HCT116 (cell line): Measurements from ENCODE around the gene SLC25A28. TPM values are rescaled to one million over a fixed set of nuclear protein-coding genes. Genes with fewer than 3 reads are reported as not detected.

Source experiments
- ATAC-seq: fragments of 200-7000 bp; cut with Tn5 transposase; 2 replicates; pipeline ENCODE4 v1.9.1; 2020; ENCODE audit warnings: mild to moderate bottlenecking, moderate library complexity
- BruUV-seq: library from RNA; stranded (reverse); fragments of 400-500 nt; replicated peaks from 2 replicates; lab custom pipeline; 2021; lab: Mats Ljungman, UMichigan
- CTCF ChIA-PET: fragments of 300-600 bp; sonication (Branson Sonifier 250); formaldehyde crosslinking; loops from one replicate; lab custom pipeline; 2021; ENCODE audit warnings: antibody characterized with exemption; lab: Charles Lee
- POLR2A ChIA-PET: fragments of 300-600, 350-600 bp; sonication (Branson Sonifier 250); formaldehyde crosslinking; loops from one replicate; lab custom pipeline; 2021; ENCODE audit warnings: antibody characterized with exemption; lab: Charles Lee
- RAD21 ChIA-PET, 2 experiments: fragments of 300-600 bp; sonication (Branson Sonifier 250); formaldehyde crosslinking; loops; one replicate each; lab custom pipeline; 2023; ENCODE audit warnings: low total read pairs in 2 of 2; ENCODE audit not compliant: uncharacterized antibody in 2 of 2, unreplicated experiment in 2 of 2, low non-redundant PET in 1 of 2; lab: Charles Lee
- DNase-seq: peaks from one replicate; pipeline ENCODE4 v3.0.0-alpha.2; 2010; ENCODE audit warnings: low read depth, low spot score
- H2AFZ ChIP-seq: fragments of 200-600 bp; shearing (Covaris generic), sonication (generic); 2 replicates; pipeline ENCODE4 v1.6.1; 2017; ENCODE audit warnings: low read depth, mixed run types, mixed read lengths, antibody characterized with exemption, low read length; ENCODE audit not compliant: poor library complexity, severe bottlenecking
- H3K27ac ChIP-seq: 2 replicates; pipeline ENCODE4 v1.5.1; 2012; ENCODE audit warnings: low read depth, low read length
- H3K27me3 ChIP-seq: fragments of 200-600 bp; sonication (generic); 2 replicates; pipeline ENCODE4 v1.6.1; 2016; ENCODE audit warnings: mixed run types, low read length, mixed read lengths; ENCODE audit not compliant: insufficient read depth
- H3K36me3 ChIP-seq, 2 experiments: fragments of 200-500 bp in 1 of 2; fragments of 200-600 bp in 1 of 2; sonication (Bioruptor generic) in 1 of 2; sonication (generic) in 1 of 2; 2 replicates each; pipeline versions ENCODE4 v1.5.1 to v1.6.1; 2014 to 2016; ENCODE audit warnings: low read length in 2 of 2, inconsistent platforms in 1 of 2, mixed read lengths in 1 of 2, mixed run types in 1 of 2; ENCODE audit not compliant: insufficient read depth in 2 of 2, control insufficient read depth in 1 of 2
- H3K4me1 ChIP-seq, 2 experiments: fragments of 200-600 bp in 1 of 2; sonication (generic) in 1 of 2; 2 replicates each; pipeline versions ENCODE4 v1.5.1 to v1.6.1; 2012 to 2017; ENCODE audit warnings: low read length in 2 of 2, inconsistent platforms in 1 of 2, mild to moderate bottlenecking in 1 of 2, mixed read lengths in 1 of 2, mixed run types in 1 of 2, moderate library complexity in 1 of 2; ENCODE audit not compliant: insufficient read depth in 2 of 2, control insufficient read depth in 1 of 2
- H3K4me2 ChIP-seq: fragments of 200-600 bp; sonication (generic); 2 replicates; pipeline ENCODE4 v1.6.1; 2017; ENCODE audit warnings: mixed run types, low read length, mixed read lengths
- H3K4me3 ChIP-seq, 2 experiments: fragments of 200-600 bp in 1 of 2; sonication (generic) in 1 of 2; replicated peaks in 1 of 2; 2 replicates each; pipeline ENCODE4 v1.5.1; 2011 to 2016; ENCODE audit warnings: low read length in 2 of 2, control low read depth in 1 of 2, low read depth in 1 of 2, mild to moderate bottlenecking in 1 of 2, mixed read lengths in 1 of 2, mixed run types in 1 of 2
- H3K79me2 ChIP-seq: fragments of 200-600 bp; sonication (generic); 2 replicates; pipeline ENCODE4 v1.6.1; 2017; ENCODE audit warnings: mild to moderate bottlenecking, mixed run types, low read length, moderate library complexity, mixed read lengths; ENCODE audit not compliant: insufficient read depth
- H3K9ac ChIP-seq: fragments of 200-600 bp; sonication (generic); 2 replicates; pipeline ENCODE4 v1.6.1; 2016; ENCODE audit warnings: low read length, mixed read lengths
- H3K9me2 ChIP-seq: fragments of 200-600 bp; sonication (generic), shearing (Covaris generic); 2 replicates; pipeline ENCODE4 v1.6.1; 2017; ENCODE audit warnings: mixed run types, mild to moderate bottlenecking, moderate library complexity; ENCODE audit not compliant: insufficient read depth
- H3K9me3 ChIP-seq, 2 experiments: fragments of 200-500 bp in 1 of 2; fragments of 200-600 bp in 1 of 2; sonication (Bioruptor generic) in 1 of 2; sonication (generic) in 1 of 2; 2 replicates each; pipeline ENCODE4 v1.6.1; 2014 to 2017; ENCODE audit warnings: low read length in 2 of 2, mixed read lengths in 2 of 2, inconsistent platforms in 1 of 2, low read depth in 1 of 2, mild to moderate bottlenecking in 1 of 2, mixed run types in 1 of 2, moderate library complexity in 1 of 2; ENCODE audit not compliant: control insufficient read depth in 1 of 2, insufficient read depth in 1 of 2
- H4K20me1 ChIP-seq: fragments of 200-600 bp; sonication (generic), shearing (Covaris generic); 2 replicates; pipeline ENCODE4 v1.6.1; 2017; ENCODE audit warnings: mixed run types, mild to moderate bottlenecking, moderate library complexity; ENCODE audit not compliant: insufficient read depth
- ATF3 ChIP-seq: IDR thresholded peaks from 2 replicates; pipeline ENCODE4 v1.6.1; 2012
- CBX3 ChIP-seq: IDR thresholded peaks from 2 replicates; pipeline ENCODE4 v1.6.1; 2012; ENCODE audit warnings: low read depth
- CEBPB ChIP-seq: IDR thresholded peaks from 2 replicates; pipeline ENCODE4 v1.6.1; 2012; ENCODE audit warnings: low read depth
- ELF1 ChIP-seq: IDR thresholded peaks from 2 replicates; pipeline ENCODE4 v1.6.1; 2012; ENCODE audit warnings: low read depth, borderline replicate concordance
- EZH2 ChIP-seq: fragments of 200-600 bp; sonication (generic); IDR thresholded peaks from 2 replicates; pipeline ENCODE4 v1.6.1; 2017; ENCODE audit warnings: antibody characterized with exemption, mixed run types
- EZH2phosphoT487 ChIP-seq: fragments of 200-600 bp; IDR thresholded peaks from 2 replicates; pipeline ENCODE4 v1.6.1; 2018; ENCODE audit warnings: antibody characterized with exemption, borderline replicate concordance
- JUND ChIP-seq: IDR thresholded peaks from 2 replicates; pipeline ENCODE4 v1.6.1; 2012
- MAX ChIP-seq: IDR thresholded peaks from 2 replicates; pipeline ENCODE4 v1.6.1; 2012
- POLR2A ChIP-seq: IDR thresholded peaks from 2 replicates; pipeline ENCODE4 v1.7.0; 2011; ENCODE audit warnings: borderline replicate concordance; ENCODE audit not compliant: insufficient read depth, insufficient read length; ENCODE audit errors: extremely low read depth
- POLR2AphosphoS5 ChIP-seq: IDR thresholded peaks from 2 replicates; pipeline ENCODE4 v1.6.1; 2011; ENCODE audit warnings: mild to moderate bottlenecking, low read depth, low read length, moderate library complexity
- RAD21 ChIP-seq: IDR thresholded peaks from 2 replicates; pipeline ENCODE4 v1.6.1; 2012; ENCODE audit warnings: low read depth, mild to moderate bottlenecking
- REST ChIP-seq: IDR thresholded peaks from 2 replicates; pipeline ENCODE4 v1.6.1; 2012; ENCODE audit warnings: low read depth
- SP1 ChIP-seq: IDR thresholded peaks from 2 replicates; pipeline ENCODE4 v1.6.1; 2012; ENCODE audit warnings: low read depth
- TCF7L2 ChIP-seq: IDR thresholded peaks from 2 replicates; pipeline ENCODE4 v1.7.0; 2011; ENCODE audit warnings: borderline replicate concordance, inconsistent platforms; ENCODE audit not compliant: insufficient read depth, insufficient read length; ENCODE audit errors: extremely low read depth
- YY1 ChIP-seq: IDR thresholded peaks from 2 replicates; pipeline ENCODE4 v1.6.1; 2011; ENCODE audit warnings: low read length, low read depth, moderate library complexity, mild to moderate bottlenecking; ENCODE audit not compliant: insufficient replicate concordance; ENCODE audit errors: extremely low read depth
- ZBTB33 ChIP-seq: IDR thresholded peaks from 2 replicates; pipeline ENCODE4 v1.6.1; 2011; ENCODE audit warnings: mild to moderate bottlenecking, low read length, moderate library complexity; ENCODE audit not compliant: insufficient replicate concordance; ENCODE audit errors: extremely low read depth
- ZFX ChIP-seq: fragments of 450-650 bp; IDR thresholded peaks from 2 replicates; pipeline ENCODE4 v1.6.1; 2017
- intact Hi-C: fragments of 100-400 bp; cut with micrococcal nuclease; formaldehyde crosslinking; loops from 2 replicates; pipeline ENCODE4 v1.10.0; 2022
- total RNA-seq: library from RNA; stranded (reverse); gene quantifications from one replicate; pipeline ENCODE4 v1.2.1, GENCODE V29; 2021; ENCODE audit not compliant: unreplicated experiment

The SLC25A28 gene
- total RNA-seq, 1 experiment from 2014 or later: 59.5 TPM

- Histone ChIP-seq H3K9me3 (no peaks in the 10 kb centered on the region), H3K4me3 (no peak overlapping the region), H3K27me3 (no peaks in the 10 kb centered on the region), H3K36me3 (no peaks in the 10 kb centered on the region), H3K27ac (no peak overlapping the region), H3K79me2 (no peaks in the 10 kb centered on the region), H2AFZ (no peak overlapping the region), H3K9ac (no peak overlapping the region)
- BruUV-seq: no TSS peak
- POLR2A ChIA-PET: no interaction called here
- no peak for TF ChIP-seq ELF1
- TF ChIP-seq ZFX: no peak
- TF ChIP-seq RAD21: no peak
- TF ChIP-seq CBX3: no peak
- no peak for TF ChIP-seq EZH2
- TF ChIP-seq YY1: no peak
- no peak for TF ChIP-seq EZH2phosphoT487
- no peak for TF ChIP-seq SP1
- no peak for TF ChIP-seq TCF7L2
- TF ChIP-seq POLR2A: no peak
- TF ChIP-seq CEBPB: no peak
- TF ChIP-seq ATF3: no peak
- TF ChIP-seq REST: no peak
- no peak for TF ChIP-seq POLR2AphosphoS5
- no peak for TF ChIP-seq MAX
- no peak for TF ChIP-seq ZBTB33
- TF ChIP-seq JUND: no peak
- TF ChIP-seq, all 23 proteins: peak for 0
- ChIA-PET CTCF (interaction anchor here (2.6 kb wide), 1 partner anchor 47 kb away, joined by 12 read pairs; no protein-coding TSS in a partner anchor), RAD21 (interaction anchor here in 1 of 2 experiments (0.7 kb wide), 1 partner anchor 372 kb away, joined by 3 read pairs; no protein-coding TSS in a partner anchor)
- no peaks in the 10 kb centered on the region for H4K20me1 ChIP-seq
- ATAC-seq (no peak), DNase-seq (no peak)
- intact Hi-C loops: no loop called here
- H3K9me2 ChIP-seq: no peaks in the 10 kb centered on the region
- H3K4me2 ChIP-seq: no peak overlapping the region
- H3K4me1 ChIP-seq: peaks cover 0 to 3% of the 10 kb centered on the region in 2 experiments; a peak in 1 of 4 replicates
These were observed 55.1 kb downstream of the SLC25A28 start for GRCh38 chr10:99565166-99565565.
